HG03039 (cell line): ENCODE measurements around the gene PCDH9.
"Not testable (repeated sequence)": the region's sequence is repeated elsewhere in the genome, so short reads cannot be mapped to it uniquely, and the experiment has no call there.

Experiments used
- ATAC-seq: cut with Tn5 transposase; IDR thresholded peaks from one replicate; pipeline ENCODE4 v1.9.1; 2021; ENCODE audit warnings: mild to moderate bottlenecking, moderate library complexity; ENCODE audit not compliant: unreplicated experiment

The PCDH9 gene

GRCh38 chr13:66627512-66627911 lies 602.6 kb downstream of the PCDH9 start:
- no peak for ATAC-seq

DNA sequence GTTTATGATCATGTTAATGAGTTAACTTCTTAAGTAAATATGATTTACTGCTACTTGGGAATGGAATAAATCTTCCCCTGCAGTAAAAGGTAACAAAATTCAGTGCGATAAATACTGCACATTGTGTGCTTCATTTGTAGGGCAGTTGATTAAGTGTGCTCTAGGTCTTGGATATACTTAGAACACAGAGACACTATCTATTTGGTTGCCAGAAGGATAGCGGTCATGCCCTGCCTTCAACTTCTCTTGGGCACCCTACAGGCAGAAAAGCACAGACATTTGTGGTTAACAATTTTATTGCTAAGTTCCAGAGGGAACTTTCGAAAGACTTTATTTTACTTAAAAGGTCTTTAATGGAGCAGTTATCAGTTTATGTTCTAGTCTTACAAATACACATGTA lies 605.8 kb downstream of the PCDH9 start:
- ATAC-seq: no peak

GRCh38 chr13:66623129-66623820 lies 606.9 kb downstream of the PCDH9 start:
- no peak for ATAC-seq

DNA sequence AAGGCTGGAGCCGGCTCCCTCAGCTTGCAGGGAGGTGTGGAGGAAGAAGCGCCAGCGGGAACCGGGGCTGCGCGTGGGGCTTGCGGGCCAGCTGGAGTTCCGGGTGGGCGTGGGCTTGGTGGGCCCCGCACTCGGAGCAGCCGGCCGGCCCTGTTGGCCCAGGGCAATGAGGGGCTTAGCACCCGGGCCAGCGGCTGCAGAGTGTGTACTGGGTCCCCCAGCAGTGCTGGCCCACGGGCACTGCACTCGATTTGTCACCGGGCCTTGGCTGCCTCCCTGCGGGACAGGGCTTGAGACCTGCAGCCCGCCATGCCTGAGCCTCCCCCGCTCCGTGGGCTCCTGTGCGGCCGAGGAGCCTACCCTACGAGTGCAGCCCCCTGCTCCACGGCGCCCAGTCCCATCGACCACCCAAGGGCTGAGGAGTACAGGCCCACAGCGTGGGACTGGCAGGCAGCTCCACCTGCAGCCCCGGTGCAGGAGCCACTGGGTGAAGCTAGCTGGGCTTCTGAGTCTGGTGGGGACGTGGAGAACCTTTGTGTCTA lies 608.2 kb downstream of the PCDH9 start:
- not testable (repeated sequence) for ATAC-seq

DNA sequence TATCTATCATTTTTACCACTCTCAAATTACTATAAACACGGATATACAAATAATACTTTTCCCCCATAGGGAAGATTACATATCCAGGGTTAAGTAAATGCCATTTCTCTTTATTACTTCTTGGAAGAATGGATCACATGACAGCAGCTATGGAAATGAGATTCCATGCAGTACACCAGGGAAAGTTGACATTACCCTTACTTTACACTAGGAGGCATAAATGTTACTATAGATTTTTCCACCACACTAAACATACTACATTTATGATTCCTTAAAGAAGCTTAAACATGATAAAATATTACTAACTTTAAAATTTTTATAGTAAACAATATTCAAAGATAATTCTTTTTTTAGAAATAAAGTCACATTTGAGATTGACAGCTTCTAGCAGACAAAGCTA lies 611.4 kb downstream of the PCDH9 start:
- no peak for ATAC-seq

- ATAC-seq: no peak
Measured at GRCh38 chr13:66617786-66618185, 612.4 kb downstream of the PCDH9 start.

DNA sequence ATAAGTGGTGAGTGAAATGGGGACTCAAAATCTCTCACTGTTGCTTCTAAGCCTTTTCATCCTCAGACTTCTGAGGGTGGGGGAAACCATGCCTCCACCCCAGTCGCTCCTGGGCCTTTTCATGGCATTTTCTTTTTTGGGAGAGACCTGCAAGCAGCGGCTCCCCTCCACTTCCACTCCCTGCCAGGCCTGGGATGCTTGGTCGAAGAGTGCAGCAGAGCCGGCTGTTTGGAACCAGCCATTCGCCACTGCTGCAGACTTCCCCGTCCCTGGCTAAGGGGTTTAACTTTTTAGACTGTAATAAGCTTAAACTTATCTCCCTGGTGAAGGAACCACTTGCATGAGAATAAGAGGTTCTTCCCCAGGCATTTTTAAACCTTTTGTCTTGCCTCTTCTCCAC lies 617.2 kb downstream of the PCDH9 start:
- ATAC-seq: no peak

DNA sequence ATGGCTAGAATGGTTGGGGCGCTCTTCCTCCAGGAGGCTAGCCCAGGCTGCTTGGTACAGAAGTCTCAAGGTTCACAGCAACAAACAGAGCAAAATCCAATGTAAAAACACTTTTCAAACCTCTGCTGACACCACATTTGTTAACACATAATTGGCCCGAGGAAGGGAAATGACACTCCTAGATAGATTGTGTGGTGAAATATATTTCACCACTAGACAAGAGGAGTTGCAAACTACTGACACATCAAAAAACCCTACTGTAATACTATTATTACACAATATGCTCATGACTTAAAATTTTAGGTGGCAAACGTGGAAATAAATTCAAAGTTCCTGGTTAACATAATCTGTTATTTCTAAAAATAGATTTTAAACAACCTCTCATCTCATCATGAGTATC lies 643.6 kb downstream of the PCDH9 start:
- no peak for ATAC-seq

DNA sequence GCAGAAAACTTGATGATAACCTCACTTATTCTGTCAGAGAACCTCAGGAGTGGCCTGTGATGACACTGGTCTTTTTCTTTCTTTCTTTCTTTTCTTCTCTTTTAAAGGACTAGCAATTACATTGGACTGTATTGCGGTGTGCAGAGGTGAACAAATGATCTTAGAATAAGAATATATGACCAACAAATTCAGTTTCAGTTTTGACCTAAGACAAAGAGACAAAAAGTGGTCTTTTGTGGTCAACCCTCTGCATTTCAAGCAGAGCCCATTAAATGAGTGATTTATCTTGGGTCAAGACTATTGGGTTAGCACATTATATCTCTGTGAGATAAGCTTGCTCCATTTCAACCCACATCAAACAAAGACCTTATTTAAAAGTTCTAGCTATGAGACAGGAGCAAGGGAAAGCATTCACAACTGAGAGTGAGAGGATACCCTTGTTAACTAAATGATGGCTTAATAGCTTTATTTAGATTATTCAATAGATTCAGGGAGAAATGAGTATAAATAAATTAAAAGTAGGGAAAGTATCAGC lies 644.4 kb downstream of the PCDH9 start:
- ATAC-seq: no peak

DNA sequence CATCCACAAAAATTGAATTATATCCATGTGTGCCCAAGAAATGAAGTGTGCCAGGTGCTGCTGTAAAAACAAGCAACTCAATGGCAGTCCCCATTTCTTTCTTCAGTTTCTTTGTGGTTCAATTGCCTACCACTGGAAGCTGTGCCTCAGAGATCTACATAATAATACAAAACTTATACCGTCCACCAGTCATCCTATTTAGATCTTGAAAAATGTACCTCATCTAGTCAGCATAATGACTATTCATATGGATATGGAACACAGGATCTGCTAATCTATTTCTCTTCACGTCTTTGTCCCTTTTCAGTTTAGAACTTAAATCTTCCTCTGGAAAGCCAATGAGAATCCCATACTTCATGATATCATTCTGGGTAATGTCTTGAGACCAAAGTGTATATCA lies 648.5 kb downstream of the PCDH9 start:
- no peak for ATAC-seq

GRCh38 chr13:66578305-66578704 lies 651.8 kb downstream of the PCDH9 start:
- no peak for ATAC-seq

DNA sequence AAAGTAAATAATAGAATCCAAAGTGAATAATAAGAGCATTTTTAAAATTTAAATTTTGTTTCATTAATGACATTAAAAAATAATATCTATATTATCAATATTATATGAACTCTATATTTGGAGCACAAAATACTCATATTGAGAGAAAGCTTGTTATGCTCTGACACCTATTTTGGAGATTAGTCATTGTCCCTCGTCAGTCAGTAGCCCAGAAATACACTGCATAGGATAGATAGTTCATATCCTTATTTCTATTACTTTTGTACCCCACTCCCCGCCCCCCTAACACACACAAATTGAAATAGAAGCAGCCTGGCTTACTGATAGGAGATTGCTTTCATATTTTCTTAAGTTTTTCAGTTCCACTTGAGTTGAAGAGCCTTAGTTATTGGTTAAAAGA lies 652.8 kb downstream of the PCDH9 start:
- no peak for ATAC-seq

DNA sequence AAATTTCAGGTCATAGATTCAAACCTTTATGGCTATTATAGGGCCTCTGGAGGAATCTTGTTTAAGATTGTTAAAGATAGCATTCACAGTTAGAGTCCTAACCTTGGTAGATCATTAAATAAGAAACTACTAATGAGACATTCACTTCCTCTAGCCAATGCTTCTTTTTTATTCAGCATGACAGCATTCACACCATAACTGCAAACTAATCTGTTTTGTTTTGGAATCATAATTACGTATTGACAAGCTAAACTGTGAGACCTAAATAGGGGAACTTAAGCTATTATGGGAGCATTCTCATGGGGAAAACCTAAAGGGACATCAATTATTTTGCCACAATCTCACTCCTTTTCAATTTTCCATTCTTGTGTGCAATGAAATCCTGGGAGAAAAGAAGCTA lies 653.8 kb downstream of the PCDH9 start:
- ATAC-seq: no peak

GRCh38 chr13:66574606-66575005 lies 655.5 kb downstream of the PCDH9 start:
- no peak for ATAC-seq

- no peak for ATAC-seq
Measured at GRCh38 chr13:66567899-66568612, 662.1 kb downstream of the PCDH9 start.

GRCh38 chr13:66565279-66565678 lies 664.9 kb downstream of the PCDH9 start:
- ATAC-seq: no peak

GRCh38 chr13:66563076-66563475 lies 667.1 kb downstream of the PCDH9 start:
- no peak for ATAC-seq

- no peak for ATAC-seq
Measured at GRCh38 chr13:66562054-66562453, 668.1 kb downstream of the PCDH9 start.

- ATAC-seq: no peak
Measured at GRCh38 chr13:66560991-66561390, 669.1 kb downstream of the PCDH9 start.

DNA sequence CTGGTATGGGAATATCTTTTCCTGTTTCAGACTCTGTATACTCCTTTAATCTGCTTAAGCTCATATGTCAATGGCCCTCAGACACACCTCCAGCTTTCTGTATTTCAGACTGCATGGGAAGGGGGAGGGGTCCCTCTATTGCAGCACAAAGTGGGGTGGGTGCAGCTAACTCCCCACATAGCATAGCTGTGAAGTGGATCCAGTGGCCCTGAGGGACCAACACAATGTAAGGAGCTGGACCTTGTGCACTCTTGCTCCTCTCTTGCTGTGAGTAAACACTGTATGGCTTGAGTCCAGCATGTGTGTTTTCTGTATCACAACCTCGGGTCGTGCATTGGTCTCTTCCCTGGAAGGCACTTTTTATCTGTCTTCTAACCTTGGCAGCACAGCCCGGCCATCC lies 669.9 kb downstream of the PCDH9 start:
- no peak for ATAC-seq

DNA sequence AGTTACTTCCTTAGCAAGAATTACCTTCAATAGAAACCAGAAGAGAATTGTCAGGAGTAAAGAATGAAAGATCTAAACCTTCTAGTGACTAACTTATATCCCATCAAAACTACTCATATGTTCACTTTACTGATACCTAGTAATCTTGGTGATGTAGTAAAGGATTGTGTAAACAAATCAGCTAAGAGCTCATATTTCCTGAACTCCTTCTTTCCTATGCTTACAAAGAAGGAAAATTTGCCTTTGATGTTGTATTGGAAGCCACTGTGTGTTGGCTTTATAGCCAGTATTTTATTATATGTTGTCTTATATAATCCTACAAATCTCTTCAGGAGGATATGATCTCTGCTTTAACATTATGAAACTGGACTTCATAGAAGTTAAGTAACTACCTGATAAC lies 671.0 kb downstream of the PCDH9 start:
- ATAC-seq: no peak

- ATAC-seq: no peak
Measured at GRCh38 chr13:66558506-66558905, 671.6 kb downstream of the PCDH9 start.
